IMR-90 (cell line): ENCODE results near the gene OGFOD3. TPM values are rescaled to one million over a fixed set of nuclear protein-coding genes. Genes with fewer than 3 reads are reported as not detected.

Experiments
- ATAC-seq: fragments of 200-7000 bp; cut with Tn5 transposase; 2 replicates; pipeline ENCODE4 v1.9.1; 2020; ENCODE audit warnings: low read depth, mild to moderate bottlenecking, moderate library complexity
- BruUV-seq: library from RNA; stranded (reverse); fragments of 400-500 nt; replicated peaks from 2 replicates; lab custom pipeline; 2021; lab: Mats Ljungman, UMichigan
- CTCF ChIA-PET: fragments of 300-600 bp; formaldehyde crosslinking; extraction: SDS; loops from one replicate; lab custom pipeline; 2021; ENCODE audit warnings: antibody characterized with exemption; lab: Yijun Ruan, JAX
- POLR2A ChIA-PET: fragments of 300-600 bp; sonication (Branson Sonifier 250); formaldehyde crosslinking; loops from one replicate; lab custom pipeline; 2022; ENCODE audit warnings: antibody characterized with exemption; ENCODE audit not compliant: unreplicated experiment; lab: Charles Lee
- DNase-seq: peaks from one replicate; pipeline ENCODE4 v3.0.0; 2013
- H2AFZ ChIP-seq: replicated peaks from 2 replicates; pipeline ENCODE3; 2013; ENCODE audit warnings: low read length, mild to moderate bottlenecking; ENCODE audit not compliant: poor library complexity
- H2AK5ac ChIP-seq: 2 replicates; pipeline ENCODE4 v1.6.1; 2013; ENCODE audit warnings: low read depth, low read length, inconsistent platforms
- H2AK9ac ChIP-seq: replicated peaks from 2 replicates; pipeline ENCODE3; 2013; ENCODE audit warnings: mild to moderate bottlenecking, low read depth, low read length, moderate library complexity; ENCODE audit not compliant: poor library complexity
- H2BK120ac ChIP-seq: 2 replicates; pipeline ENCODE4 v1.6.1; 2013; ENCODE audit warnings: low read depth, low read length, inconsistent platforms
- H2BK15ac ChIP-seq: 3 replicates; pipeline ENCODE4 v1.6.1; 2013; ENCODE audit warnings: low read depth, low read length, inconsistent platforms
- H2BK20ac ChIP-seq: 2 replicates; pipeline ENCODE4 v1.6.1; 2013; ENCODE audit warnings: low read depth, mild to moderate bottlenecking, inconsistent platforms, low read length, moderate library complexity
- H2BK5ac ChIP-seq: 2 replicates; pipeline ENCODE4 v1.6.1; 2013; ENCODE audit warnings: mild to moderate bottlenecking, low read depth, low read length, inconsistent platforms; ENCODE audit not compliant: poor library complexity, severe bottlenecking
- H3K14ac ChIP-seq: replicated peaks from 2 replicates; pipeline ENCODE4 v1.6.1; 2013; ENCODE audit warnings: low read depth, low read length, inconsistent platforms
- H3K18ac ChIP-seq: 2 replicates; pipeline ENCODE4 v1.6.1; 2013; ENCODE audit warnings: low read depth, low read length, control low read depth
- H3K23ac ChIP-seq: 2 replicates; pipeline ENCODE4 v1.6.1; 2013; ENCODE audit warnings: low read depth, low read length, inconsistent platforms
- H3K27ac ChIP-seq: 2 replicates; pipeline ENCODE4 v1.5.1; 2013; ENCODE audit warnings: mild to moderate bottlenecking, control low read depth, low read length; ENCODE audit not compliant: insufficient read depth
- H3K27me3 ChIP-seq: 2 replicates; pipeline ENCODE4 v1.6.1; 2013; ENCODE audit warnings: low read length; ENCODE audit not compliant: control insufficient read depth, insufficient read depth
- H3K36me3 ChIP-seq: 2 replicates; pipeline ENCODE4 v1.6.1; 2013; ENCODE audit warnings: low read length, mixed read lengths; ENCODE audit not compliant: control insufficient read depth, insufficient read depth
- H3K4ac ChIP-seq: 2 replicates; pipeline ENCODE4 v1.6.1; 2013; ENCODE audit warnings: low read depth, low read length, inconsistent platforms
- H3K4me1 ChIP-seq: 2 replicates; pipeline ENCODE4 v1.6.1; 2013; ENCODE audit warnings: low read length, mixed read lengths; ENCODE audit not compliant: control insufficient read depth, insufficient read depth
- H3K4me2 ChIP-seq: 2 replicates; pipeline ENCODE4 v1.6.1; 2013; ENCODE audit warnings: low read depth, mild to moderate bottlenecking, control low read depth, low read length, moderate library complexity
- H3K4me3 ChIP-seq: 2 replicates; pipeline ENCODE4 v1.5.1; 2013; ENCODE audit warnings: low read depth, mild to moderate bottlenecking, control low read depth, low read length, moderate library complexity; ENCODE audit not compliant: insufficient read depth
- H3K56ac ChIP-seq: 2 replicates; pipeline ENCODE4 v1.6.1; 2013; ENCODE audit warnings: low read length, inconsistent platforms; ENCODE audit not compliant: insufficient read depth; ENCODE audit errors: extremely low read depth
- H3K79me1 ChIP-seq, 2 experiments: 2 replicates each; pipeline ENCODE4 v1.6.1; 2013; ENCODE audit warnings: low read length in 2 of 2, inconsistent platforms in 1 of 2, low read depth in 1 of 2
- H3K9ac ChIP-seq: 2 replicates; pipeline ENCODE4 v1.6.1; 2013; ENCODE audit warnings: low read depth, low read length, control low read depth
- H3K9me1 ChIP-seq: 2 replicates; pipeline ENCODE4 v1.6.1; 2013; ENCODE audit warnings: low read length, inconsistent platforms; ENCODE audit not compliant: insufficient read depth
- H3K9me3 ChIP-seq: 2 replicates; pipeline ENCODE4 v1.6.1; 2013; ENCODE audit warnings: low read length; ENCODE audit not compliant: control insufficient read depth, insufficient read depth
- H4K20me1 ChIP-seq: 2 replicates; pipeline ENCODE4 v1.6.1; 2013; ENCODE audit warnings: low read length, inconsistent platforms; ENCODE audit not compliant: insufficient read depth
- H4K5ac ChIP-seq: 2 replicates; pipeline ENCODE4 v1.6.1; 2013; ENCODE audit warnings: mild to moderate bottlenecking, low read depth, low read length, control low read depth
- H4K8ac ChIP-seq, 2 experiments: 2 replicates each; pipeline ENCODE4 v1.6.1; 2013; ENCODE audit warnings: low read depth in 2 of 2, low read length in 2 of 2, control low read depth in 1 of 2, inconsistent platforms in 1 of 2
- H4K91ac ChIP-seq: 2 replicates; pipeline ENCODE4 v1.6.1; 2013; ENCODE audit warnings: low read depth, low read length, inconsistent platforms; ENCODE audit not compliant: insufficient read depth
- CTCF ChIP-seq: conservative IDR thresholded peaks from 2 replicates; pipeline ENCODE4 v1.5.1; 2012; ENCODE audit warnings: mild to moderate bottlenecking, low read depth, low read length, improper control_type of control experiment
- RFX5 ChIP-seq: IDR thresholded peaks from 2 replicates; pipeline ENCODE4 v1.8.0; 2012; ENCODE audit warnings: low read depth, mild to moderate bottlenecking, low read length, moderate library complexity
- WGBS, 2 experiments: methylation state at CpG; one replicate each; pipeline versions ENCODE4 v1.1.5 to v1.1.7; 2013; ENCODE audit warnings: missing lambda C conversion rate in 2 of 2; ENCODE audit not compliant: insufficient read length in 1 of 2; ENCODE audit errors: extremely low coverage in 2 of 2; 5-methylcytosine and 5-hydroxymethylcytosine counted together
- dilution Hi-C: fragments of 300-500 bp; cut with HindIII; formaldehyde crosslinking; loops from one replicate; pipeline ENCODE4 v1.14.3; 2018; ENCODE audit warnings: low sequenced_read_pairs; ENCODE audit not compliant: unreplicated experiment
- in situ Hi-C: fragments of 300-500 bp; cut with MboI; formaldehyde crosslinking; loops from 3 replicates; pipeline ENCODE4 v1.14.3; 2019; ENCODE audit warnings: low sequenced_read_pairs, inconsistent platforms, mixed read lengths
- intact Hi-C: fragments of 100-400 bp; cut with micrococcal nuclease; formaldehyde crosslinking; loops from 2 replicates; pipeline ENCODE4 v1.10.0; 2022
- polyA plus RNA-seq, 3 experiments: library from polyadenylated mRNA; depleted of rRNA; stranded (reverse); fragments of >200 nt; gene quantifications; 2 replicates each; pipeline ENCODE4 v1.2.3, GENCODE V29; 2012; ENCODE audit warnings: low replicate concordance in 1 of 3
- total RNA-seq: library from RNA; depleted of rRNA; stranded (reverse); fragments of >200 nt; gene quantifications from 2 replicates; pipeline ENCODE4 v1.2.3, GENCODE V29; 2012

Gene OGFOD3
- total and polyA plus RNA-seq, 2 of the 4 experiments (the other 2 are of a cell fraction): 25.3 to 33.4 TPM

GRCh38 chr17:82356845-82357355, 61.5 kb downstream of the OGFOD3 start:
- no TSS peak for BruUV-seq

More at GRCh38 chr17:82356845-82357355, 61.5 kb downstream of the OGFOD3 start:
- intact Hi-C loops: no loop called here
- H3K4ac ChIP-seq: no peak overlapping the region
- ATAC-seq (no peak), DNase-seq (no peak)
- H3K4me1 ChIP-seq: peaks cover 5% of the 10 kb centered on the region; the same call in 1 of the 2 replicates
- no peaks in the 10 kb centered on the region for H3K79me1 ChIP-seq
- no peak overlapping the region for H4K8ac ChIP-seq
- H3K23ac ChIP-seq: no peak overlapping the region
- TF ChIP-seq CTCF (no peak), RFX5 (no peak)
- H3K27ac ChIP-seq: no peak overlapping the region
- H3K27me3 ChIP-seq: peaks cover 25% of the 10 kb centered on the region; the same call in 1 of the 2 replicates
- H2BK5ac ChIP-seq: no peak overlapping the region
- dilution Hi-C loops: no loop called here
- POLR2A ChIA-PET: no interaction called here
- no peak overlapping the region for H2BK120ac ChIP-seq
- H2BK20ac ChIP-seq: no peak overlapping the region
- H3K36me3 ChIP-seq: no peaks in the 10 kb centered on the region
- peaks cover 6% of the 10 kb centered on the region; the same call in 1 of the 2 replicates for H4K20me1 ChIP-seq
- no peaks in the 10 kb centered on the region for H3K9me1 ChIP-seq
- H3K9ac ChIP-seq: no peak overlapping the region
- H3K9me3 ChIP-seq: no peaks in the 10 kb centered on the region
- no peak overlapping the region for H3K56ac ChIP-seq
- in situ Hi-C loops: loop anchor here (10.0 kb wide), 2 partner anchors 198 to 418 kb away; no protein-coding TSS in a partner anchor
- no peak overlapping the region for H2AK9ac ChIP-seq
- H2BK15ac ChIP-seq: no peak overlapping the region
- H3K18ac ChIP-seq: no peak overlapping the region
- WGBS, 2 experiments: 31% methylated on average over 12 of the region's 20 CpGs; no CpG with 5 or more reads in 1 of the 2 experiments
- H2AK5ac ChIP-seq: no peak overlapping the region
- no peak overlapping the region for H3K4me3 ChIP-seq
- no peak overlapping the region for H4K5ac ChIP-seq
- H3K4me2 ChIP-seq: no peak overlapping the region
- H3K14ac ChIP-seq: no peak overlapping the region
- H4K91ac ChIP-seq: no peak overlapping the region
- peak overlapping the region; percentile 18 for H2AFZ ChIP-seq
- CTCF ChIA-PET: no interaction called here
